Keratinocyte (primary cell): ENCODE measurements around the gene SUPT20HL1.

Experiments used
- CTCF ChIP-seq, 3 experiments: IDR thresholded peaks in 1 of 3; conservative IDR thresholded peaks in 1 of 3; optimal IDR thresholded peaks in 1 of 3; 2 replicates in 2 of 3; 3 replicates in 1 of 3; pipeline versions ENCODE3 to v1.5.1; 2011; ENCODE audit warnings: low read length in 3 of 3, mild to moderate bottlenecking in 3 of 3, moderate library complexity in 2 of 3, control low read depth in 1 of 3, inconsistent platforms in 1 of 3; ENCODE audit not compliant: insufficient read depth in 2 of 3; ENCODE audit errors: extremely low read depth in 1 of 3
- EZH2 ChIP-seq: IDR thresholded peaks from one replicate; pipeline ENCODE4 v1.6.1; 2012; ENCODE audit warnings: inconsistent platforms, mild to moderate bottlenecking, low read length, moderate library complexity

GRCh38 chrX:24372021-24372763, 11.8 kb downstream of the SUPT20HL1 start:
- TF ChIP-seq CTCF (optimal IDR thresholded peaks at IDR 0.05 in 1 of 3, IDR thresholded peaks at IDR 0.05 in 1 of 3, conservative IDR thresholded peaks at IDR 0.05 in 1 of 3; ENCODE audit: extremely low read depth in 1 of 3, insufficient read depth in 2 of 3, low read length in 3 of 3), result no peak
- TF ChIP-seq EZH2, result no peak
